OCI-LY3 (cell line): Measurements from ENCODE around the gene C8A.

Experiments used
- H2AFZ ChIP-seq: fragments of 200-600, 300-600 bp; shearing (Covaris generic); 2 replicates; pipeline ENCODE4 v1.6.0; 2014; ENCODE audit warnings: antibody characterized with exemption, low read depth, low read length
- H3K27ac ChIP-seq: fragments of 200-600, 300-600 bp; sonication (generic); 2 replicates; pipeline ENCODE4 v1.5.1; 2014; ENCODE audit warnings: mild to moderate bottlenecking, low read length, moderate library complexity, mixed read lengths
- H3K27me3 ChIP-seq: fragments of 200-600, 300-600 bp; sonication (generic); 2 replicates; pipeline ENCODE4 v1.6.1; 2014; ENCODE audit warnings: low read depth, low read length, mixed read lengths
- H3K36me3 ChIP-seq: fragments of 200-600, 300-600 bp; sonication (generic); replicated peaks from 2 replicates; pipeline ENCODE3; 2014; ENCODE audit warnings: low read depth, low read length, mixed read lengths
- H3K4me1 ChIP-seq: fragments of 300-600, 200-600 bp; sonication (generic); 2 replicates; pipeline ENCODE4 v1.6.1; 2014; ENCODE audit warnings: low read length, mixed read lengths
- H3K4me2 ChIP-seq: fragments of 200-600, 300-600 bp; sonication (generic); 2 replicates; pipeline ENCODE4 v1.6.1; 2014; ENCODE audit warnings: low read length, mixed read lengths
- H3K4me3 ChIP-seq: fragments of 300-600, 200-600 bp; sonication (generic); 2 replicates; pipeline ENCODE4 v1.5.1; 2014; ENCODE audit warnings: antibody characterized with exemption, mild to moderate bottlenecking, low read length, moderate library complexity
- H3K79me2 ChIP-seq: fragments of 300-600, 200-600 bp; shearing (Covaris generic); 2 replicates; pipeline ENCODE4 v1.6.1; 2014; ENCODE audit warnings: mild to moderate bottlenecking, low read length, mixed read lengths
- H3K9ac ChIP-seq: fragments of 300-600, 200-600 bp; shearing (Covaris generic); 2 replicates; pipeline ENCODE4 v1.6.0; 2014; ENCODE audit warnings: mild to moderate bottlenecking, low read length, moderate library complexity
- H3K9me3 ChIP-seq: fragments of 200-600, 300-600 bp; shearing (Covaris generic); 2 replicates; pipeline ENCODE4 v1.6.1; 2014; ENCODE audit warnings: low read length, mixed read lengths; ENCODE audit not compliant: insufficient read depth
- H4K20me1 ChIP-seq: fragments of 200-600, 300-600 bp; sonication (generic); 2 replicates; pipeline ENCODE4 v1.6.1; 2016; ENCODE audit warnings: low read length, mixed read lengths; ENCODE audit not compliant: insufficient read depth
- CTCF ChIP-seq: fragments of 200-600, 300-600 bp; sonication (generic); IDR thresholded peaks from 2 replicates; pipeline ENCODE4 v1.5.1; 2014; ENCODE audit warnings: antibody characterized with exemption, low read length, low read depth
- EZH2phosphoT487 ChIP-seq: fragments of 200-600 bp; shearing (Covaris generic); IDR thresholded peaks from 2 replicates; pipeline ENCODE4 v1.6.1; 2018; ENCODE audit warnings: antibody characterized with exemption, mixed run types, low read depth

The C8A gene

GRCh38 chr1:56824938-56825337 is 29.7 kb upstream of the C8A start:
- H2AFZ ChIP-seq, result no peak overlapping the region
- peaks cover 7% of the 10 kb centered on the region; the same call in 1 of the 2 replicates for H3K27me3 ChIP-seq

GRCh38 chr1:56825436-56825835 is 29.2 kb upstream of the C8A start:
- Histone ChIP-seq H3K4me3 (no peak overlapping the region), H3K36me3 (no peaks in the 10 kb centered on the region), H3K9ac (no peak overlapping the region), H4K20me1 (no peaks in the 10 kb centered on the region), H3K27ac (no peak overlapping the region), H3K27me3 (peaks cover 7% of the 10 kb centered on the region; the same call in 1 of the 2 replicates), H2AFZ (no peak overlapping the region), H3K4me1 (no peaks in the 10 kb centered on the region), H3K4me2 (no peak overlapping the region), H3K9me3 (no peaks in the 10 kb centered on the region), H3K79me2 (no peaks in the 10 kb centered on the region)
- TF ChIP-seq CTCF (no peak), EZH2phosphoT487 (no peak)

More at GRCh38 chr1:56824938-56825337, 29.7 kb upstream of the C8A start:
- Histone ChIP-seq H4K20me1 (no peaks in the 10 kb centered on the region), H3K4me3 (no peak overlapping the region), H3K79me2 (no peaks in the 10 kb centered on the region), H3K27ac (no peak overlapping the region), H3K36me3 (no peaks in the 10 kb centered on the region), H3K4me1 (no peaks in the 10 kb centered on the region), H3K4me2 (no peak overlapping the region), H3K9me3 (no peaks in the 10 kb centered on the region), H3K9ac (no peak overlapping the region)
- TF ChIP-seq EZH2phosphoT487 (no peak), CTCF (no peak)

GRCh38 chr1:56827711-56828110 is 26.9 kb upstream of the C8A start:
- Histone ChIP-seq H3K9me3 (no peaks in the 10 kb centered on the region), H3K27me3 (peaks cover 3% of the 10 kb centered on the region; the same call in 1 of the 2 replicates), H3K4me3 (no peak overlapping the region), H3K27ac (no peak overlapping the region), H2AFZ (no peak overlapping the region), H3K9ac (no peak overlapping the region), H3K4me1 (no peaks in the 10 kb centered on the region), H3K4me2 (no peak overlapping the region), H3K79me2 (no peaks in the 10 kb centered on the region), H4K20me1 (no peaks in the 10 kb centered on the region), H3K36me3 (no peaks in the 10 kb centered on the region)
- TF ChIP-seq EZH2phosphoT487 (no peak), CTCF (no peak)

DNA sequence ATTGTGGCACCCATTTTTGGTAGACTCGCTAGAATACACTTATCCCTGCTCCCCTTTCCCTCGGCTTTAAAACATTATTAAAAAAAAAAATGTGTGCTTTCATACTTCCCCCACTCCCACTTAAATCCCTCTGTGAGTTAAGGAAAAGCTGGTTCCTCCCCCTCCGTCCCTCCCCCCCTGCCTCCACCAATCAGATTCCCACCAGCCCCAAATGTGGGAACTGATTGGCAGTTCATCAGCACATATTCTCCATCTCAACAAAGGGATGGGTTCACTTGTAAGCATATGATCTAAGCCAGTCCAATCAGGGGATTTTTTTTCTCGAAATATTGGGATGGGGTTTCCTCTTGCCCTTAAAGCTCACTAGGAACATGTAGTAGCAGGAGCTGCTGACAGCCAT is 24.5 kb upstream of the C8A start:
- Histone ChIP-seq H3K9ac (no peak overlapping the region), H3K79me2 (no peaks in the 10 kb centered on the region), H4K20me1 (no peaks in the 10 kb centered on the region), H3K4me3 (no peak overlapping the region), H3K4me2 (no peak overlapping the region), H3K27me3 (no peaks in the 10 kb centered on the region; the same call in 1 of the 2 replicates), H3K27ac (no peak overlapping the region), H3K36me3 (no peaks in the 10 kb centered on the region), H2AFZ (no peak overlapping the region), H3K9me3 (no peaks in the 10 kb centered on the region), H3K4me1 (no peaks in the 10 kb centered on the region)
- TF ChIP-seq EZH2phosphoT487 (no peak), CTCF (no peak)
